Tibial nerve (tissue), 4 donors: Measurements from ENCODE around the gene NKTR. TPM values are rescaled to one million over a fixed set of nuclear protein-coding genes. Genes with fewer than 3 reads are reported as not detected.
A peak's percentile ranks its signal among the peaks of the same experiment; 100 is the strongest.

ENCODE experiments used
- DNase-seq, 2 donors: peaks; one replicate each; pipeline ENCODE4 v3.0.0-alpha.2; 2019; ENCODE audit warnings: low spot score in 2 of 2
- H3K27ac ChIP-seq, 4 donors: fragments of 200-600 bp; sonication (generic) in 3 of 4; one replicate each; pipeline ENCODE4 v1.5.1; 2017 to 2019; ENCODE audit warnings: mild to moderate bottlenecking in 1 of 4
- H3K27me3 ChIP-seq, 2 donors: fragments of 200-600 bp; sonication (generic) in 1 of 2; one replicate each; pipeline versions ENCODE4 v1.5.1 to v1.6.0; 2017 to 2019
- H3K36me3 ChIP-seq, 3 donors: fragments of 200-600 bp; sonication (generic); one replicate each; pipeline ENCODE4 v1.5.1; 2018 to 2019
- H3K4me1 ChIP-seq, 4 donors: fragments of 200-600 bp; sonication (generic) in 3 of 4; one replicate each; pipeline ENCODE4 v1.5.1; 2017 to 2019
- H3K4me3 ChIP-seq, 4 donors: fragments of 200-600 bp; sonication (generic) in 3 of 4; one replicate each; pipeline ENCODE4 v1.5.1; 2017 to 2019; ENCODE audit warnings: mild to moderate bottlenecking in 1 of 4, moderate library complexity in 1 of 4
- H3K9me3 ChIP-seq, 4 donors: fragments of 200-600 bp; sonication (generic) in 3 of 4; one replicate each; pipeline ENCODE4 v1.5.1; 2017 to 2019
- EP300 ChIP-seq, 2 donors: sonication (generic); formaldehyde crosslinking; IDR thresholded peaks; one replicate each; pipeline ENCODE4 v1.6.1; 2017; ENCODE audit warnings: antibody characterized with exemption in 2 of 2, mild to moderate bottlenecking in 1 of 2
- POLR2A ChIP-seq, 2 donors: fragments of 450-650 bp; IDR thresholded peaks; one replicate each; pipeline ENCODE4 v1.6.1; 2017; ENCODE audit warnings: antibody characterized with exemption in 2 of 2, mild to moderate bottlenecking in 2 of 2, moderate library complexity in 2 of 2
- WGBS, 2 donors: methylation state at CpG; one replicate each; pipeline ENCODE4 v1.1.5; 2018; 5-methylcytosine and 5-hydroxymethylcytosine counted together
- total RNA-seq, 4 donors: library from RNA; depleted of rRNA; stranded (reverse); fragments of >200 nt; gene quantifications; one replicate each; pipeline ENCODE4 v1.1.0, GENCODE V29; 2016
- TF ChIP-seq, protein P1 (sequence below), 5 experiments: fragments of 200-600 bp in 3 of 5; fragments of 450-650 bp in 2 of 5; sonication (generic) in 3 of 5; IDR thresholded peaks; one replicate each; pipeline ENCODE4 v1.5.1; 2016 to 2019; ENCODE audit warnings: antibody characterized with exemption in 5 of 5, mild to moderate bottlenecking in 3 of 5, moderate library complexity in 2 of 5

NKTR gene
- total RNA-seq, 4 donors from 2014 or later: 122 to 175 (median 146) TPM

DNA sequence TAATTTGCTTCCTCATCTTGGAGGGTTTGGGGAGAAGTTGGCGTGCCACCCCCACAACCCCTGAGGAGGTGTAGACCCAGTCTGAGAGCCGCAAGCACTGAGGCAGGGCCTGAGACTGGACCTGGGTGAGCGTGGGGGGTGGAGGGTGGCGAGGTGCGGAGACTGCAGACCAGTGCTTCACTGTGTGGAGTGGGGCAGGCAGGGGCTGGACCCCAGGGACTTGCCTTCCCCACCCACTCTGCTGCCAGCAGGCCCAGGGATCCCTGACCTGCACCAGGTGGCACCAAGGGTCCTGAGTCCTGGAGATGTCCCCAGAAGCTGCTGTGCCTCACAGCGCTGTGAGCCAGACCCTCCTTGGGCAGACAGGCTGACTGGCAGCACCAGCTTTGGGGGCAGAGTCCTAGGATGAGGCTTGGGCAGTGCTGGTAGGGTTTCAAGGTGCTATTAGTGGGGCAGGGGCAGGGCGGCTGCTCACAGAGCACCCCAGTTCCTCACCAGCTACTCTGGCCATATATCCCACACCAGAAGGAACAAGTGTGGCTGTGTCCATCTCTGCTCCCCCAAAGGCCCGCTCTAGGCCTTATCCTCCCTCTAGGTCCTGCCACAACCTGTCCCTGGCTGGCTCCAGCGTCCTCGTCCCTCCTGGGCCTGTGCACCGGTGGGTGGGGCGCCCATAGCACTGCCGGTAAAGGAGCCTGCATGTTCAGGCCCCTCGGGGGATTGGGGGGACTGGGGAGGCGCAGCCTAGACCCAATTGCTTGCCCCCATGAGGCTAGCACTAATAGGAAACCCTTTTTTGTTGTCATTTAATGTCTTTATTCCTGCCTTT, 64.8 kb downstream of the NKTR start:
- Histone ChIP-seq H3K27ac (peak overlapping the region in 2 of 4 donors; percentile 50 to 80), H3K36me3 (peaks cover 0 to 44% (median 0%) of the 10 kb centered on the region in 3 donors), H3K4me3 (no peak overlapping the region), H3K9me3 (no peaks in the 10 kb centered on the region), H3K4me1 (peaks cover 0 to 26% (median 15%) of the 10 kb centered on the region in 4 donors), H3K27me3 (no peaks in the 10 kb centered on the region)
- 83 to 84% methylated on average over 14 to 15 of the region's 15 CpGs for WGBS, 2 donors
- no peak for DNase-seq
- no peak for TF ChIP-seq POLR2A (IDR thresholded peaks at IDR 0.05)
- TF ChIP-seq, protein P1, sequence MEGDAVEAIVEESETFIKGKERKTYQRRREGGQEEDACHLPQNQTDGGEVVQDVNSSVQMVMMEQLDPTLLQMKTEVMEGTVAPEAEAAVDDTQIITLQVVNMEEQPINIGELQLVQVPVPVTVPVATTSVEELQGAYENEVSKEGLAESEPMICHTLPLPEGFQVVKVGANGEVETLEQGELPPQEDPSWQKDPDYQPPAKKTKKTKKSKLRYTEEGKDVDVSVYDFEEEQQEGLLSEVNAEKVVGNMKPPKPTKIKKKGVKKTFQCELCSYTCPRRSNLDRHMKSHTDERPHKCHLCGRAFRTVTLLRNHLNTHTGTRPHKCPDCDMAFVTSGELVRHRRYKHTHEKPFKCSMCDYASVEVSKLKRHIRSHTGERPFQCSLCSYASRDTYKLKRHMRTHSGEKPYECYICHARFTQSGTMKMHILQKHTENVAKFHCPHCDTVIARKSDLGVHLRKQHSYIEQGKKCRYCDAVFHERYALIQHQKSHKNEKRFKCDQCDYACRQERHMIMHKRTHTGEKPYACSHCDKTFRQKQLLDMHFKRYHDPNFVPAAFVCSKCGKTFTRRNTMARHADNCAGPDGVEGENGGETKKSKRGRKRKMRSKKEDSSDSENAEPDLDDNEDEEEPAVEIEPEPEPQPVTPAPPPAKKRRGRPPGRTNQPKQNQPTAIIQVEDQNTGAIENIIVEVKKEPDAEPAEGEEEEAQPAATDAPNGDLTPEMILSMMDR (IDR thresholded peaks at IDR 0.05): no peak
- no peak for TF ChIP-seq EP300 (IDR thresholded peaks at IDR 0.05)

DNA sequence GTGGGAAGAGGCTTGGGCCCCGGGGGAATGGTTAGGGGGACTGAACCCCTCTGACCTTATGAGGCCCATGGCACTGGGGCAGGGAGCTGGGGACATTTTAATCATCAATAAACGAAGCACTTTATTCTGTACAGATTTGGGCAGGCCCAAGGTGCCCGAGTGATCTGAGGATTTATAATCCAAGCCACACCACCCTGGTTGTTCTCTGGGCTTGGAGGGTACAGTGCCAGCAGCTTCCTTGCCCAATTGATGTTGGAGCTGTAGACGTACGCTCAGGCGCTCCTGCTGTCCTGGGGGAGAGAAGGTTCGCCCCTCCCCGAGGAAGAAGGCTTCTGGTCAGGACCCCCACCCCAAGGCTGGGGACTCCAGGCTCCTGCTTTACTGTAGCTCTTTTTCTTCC, 65.5 kb downstream of the NKTR start:
- Histone ChIP-seq H3K36me3 (peaks cover 0 to 37% (median 0%) of the 10 kb centered on the region in 3 donors), H3K27ac (peak overlapping the region in 3 of 4 donors; percentile 0 to 80 (median 50)), H3K9me3 (no peaks in the 10 kb centered on the region), H3K4me3 (no peak overlapping the region), H3K4me1 (peaks cover 0 to 25% (median 15%) of the 10 kb centered on the region in 4 donors), H3K27me3 (no peaks in the 10 kb centered on the region)
- TF ChIP-seq POLR2A (IDR thresholded peaks at IDR 0.05): no peak
- no peak for TF ChIP-seq EP300 (IDR thresholded peaks at IDR 0.05)
- TF ChIP-seq, protein P1 (IDR thresholded peaks at IDR 0.05): no peak
- 52 to 62% methylated on average over 8 of the region's 8 CpGs for WGBS, 2 donors
- no peak for DNase-seq

DNA sequence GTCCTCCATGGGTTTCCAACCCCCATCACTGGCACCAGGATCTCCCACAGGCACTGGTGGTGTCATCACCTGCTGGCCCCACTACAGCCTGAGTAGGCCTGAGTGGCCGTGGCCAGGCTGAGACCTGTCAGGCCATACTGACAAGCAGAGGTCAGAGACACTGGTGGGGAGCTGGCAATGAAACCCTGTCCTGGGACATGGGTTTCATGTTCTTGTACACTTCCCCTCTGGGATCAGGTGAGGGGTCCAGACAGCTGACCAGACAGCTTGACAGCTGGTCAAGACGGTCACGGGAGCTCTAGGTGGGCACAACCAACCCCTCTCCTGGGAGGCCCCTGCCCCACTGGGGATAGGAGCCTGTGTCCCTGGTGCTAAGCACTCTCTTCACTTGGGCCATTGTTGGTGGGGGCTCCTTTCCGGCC, 66.1 kb downstream of the NKTR start:
- DNase-seq: no peak
- peaks cover 0 to 31% (median 0%) of the 10 kb centered on the region in 3 donors for H3K36me3 ChIP-seq
- peaks cover 0 to 25% (median 15%) of the 10 kb centered on the region in 4 donors for H3K4me1 ChIP-seq
- no peak for TF ChIP-seq EP300 (IDR thresholded peaks at IDR 0.05)
- TF ChIP-seq, protein P1 (IDR thresholded peaks at IDR 0.05): no peak
- no peak for TF ChIP-seq POLR2A (IDR thresholded peaks at IDR 0.05)
- WGBS, 2 donors: 62 to 68% methylated on average over 4 of the region's 4 CpGs
- H3K27me3 ChIP-seq: no peaks in the 10 kb centered on the region
- peak overlapping the region in 3 of 4 donors; percentile 0 to 80 (median 50) for H3K27ac ChIP-seq
- no peak overlapping the region for H3K4me3 ChIP-seq
- no peaks in the 10 kb centered on the region for H3K9me3 ChIP-seq

DNA sequence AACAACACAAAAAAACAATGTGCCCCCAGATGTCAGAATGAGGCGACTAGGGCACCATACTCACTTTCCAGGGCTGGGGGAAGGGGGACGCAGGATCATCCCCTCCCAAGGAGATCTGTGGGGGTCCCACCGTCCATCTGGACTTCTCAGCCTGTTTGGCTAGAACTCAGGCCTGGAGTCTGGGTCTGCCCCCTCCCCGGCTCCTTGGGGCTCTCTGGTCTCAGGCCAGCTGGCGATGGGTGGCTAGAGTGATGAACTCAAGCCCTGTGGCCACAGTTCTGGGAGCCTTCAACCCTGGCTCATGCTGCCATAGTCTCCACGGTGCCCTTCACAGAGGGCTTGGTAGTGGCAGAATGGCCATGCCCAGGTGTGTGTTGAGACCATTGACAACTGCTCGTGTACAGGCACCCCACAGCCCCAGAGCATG, 66.6 kb downstream of the NKTR start:
- Histone ChIP-seq H3K9me3 (no peaks in the 10 kb centered on the region), H3K27me3 (no peaks in the 10 kb centered on the region), H3K36me3 (peaks cover 0 to 26% (median 0%) of the 10 kb centered on the region in 3 donors), H3K4me1 (peaks cover 0 to 25% (median 15%) of the 10 kb centered on the region in 4 donors), H3K4me3 (no peak overlapping the region), H3K27ac (peak overlapping the region in 3 of 4 donors; percentile 0 to 80 (median 50))
- 53 to 58% methylated on average over 5 to 7 of the region's 7 CpGs for WGBS, 2 donors
- no peak for DNase-seq
- TF ChIP-seq, protein P1 (IDR thresholded peaks at IDR 0.05): no peak
- TF ChIP-seq EP300 (IDR thresholded peaks at IDR 0.05) (no peak), POLR2A (IDR thresholded peaks at IDR 0.05) (no peak)
